RWPE2 (cell line): ENCODE results near the gene FYCO1.

Source experiments
- ATAC-seq: fragments of 200-7000 bp; cut with Tn5 transposase; 3 replicates; pipeline ENCODE4 v1.9.1; 2021; ENCODE audit warnings: low read depth
- DNase-seq: peaks from one replicate; pipeline ENCODE4 v3.0.0-alpha.2; 2020; ENCODE audit warnings: low spot score
- H3K27ac ChIP-seq: fragments of 450-650 bp; 2 replicates; pipeline ENCODE4 v1.5.1; 2017; ENCODE audit warnings: mild to moderate bottlenecking; ENCODE audit not compliant: poor library complexity, severe bottlenecking
- H3K27me3 ChIP-seq: fragments of 250-450 bp; sonication (Bioruptor Pico); 2 replicates; pipeline ENCODE4 v1.5.1; 2021; ENCODE audit warnings: mild to moderate bottlenecking, moderate library complexity; ENCODE audit not compliant: insufficient read depth, poor library complexity, severe bottlenecking
- H3K36me3 ChIP-seq: fragments of 250-450 bp; sonication (Bioruptor Pico); 2 replicates; pipeline ENCODE4 v1.5.1; 2020; ENCODE audit warnings: low read depth, mild to moderate bottlenecking, moderate library complexity
- H3K4me1 ChIP-seq: fragments of 250-450 bp; sonication (Bioruptor Pico); 2 replicates; pipeline ENCODE4 v1.5.1; 2021; ENCODE audit warnings: mild to moderate bottlenecking, moderate library complexity; ENCODE audit not compliant: insufficient read depth, poor library complexity, severe bottlenecking
- H3K4me3 ChIP-seq: fragments of 250-450 bp; sonication (Bioruptor Pico); 2 replicates; pipeline ENCODE4 v1.5.1; 2021; ENCODE audit warnings: mild to moderate bottlenecking, moderate library complexity; ENCODE audit not compliant: severe bottlenecking
- H3K9me3 ChIP-seq: fragments of 250-450 bp; sonication (Bioruptor Pico); 2 replicates; pipeline ENCODE4 v1.5.1; 2021; ENCODE audit warnings: mild to moderate bottlenecking, moderate library complexity; ENCODE audit not compliant: severe bottlenecking
- CTCF ChIP-seq: fragments of 450-650 bp; IDR thresholded peaks from one replicate; pipeline ENCODE4 v1.5.1; 2017; ENCODE audit warnings: mild to moderate bottlenecking, moderate library complexity; ENCODE audit not compliant: poor library complexity, severe bottlenecking

Gene FYCO1

DNA sequence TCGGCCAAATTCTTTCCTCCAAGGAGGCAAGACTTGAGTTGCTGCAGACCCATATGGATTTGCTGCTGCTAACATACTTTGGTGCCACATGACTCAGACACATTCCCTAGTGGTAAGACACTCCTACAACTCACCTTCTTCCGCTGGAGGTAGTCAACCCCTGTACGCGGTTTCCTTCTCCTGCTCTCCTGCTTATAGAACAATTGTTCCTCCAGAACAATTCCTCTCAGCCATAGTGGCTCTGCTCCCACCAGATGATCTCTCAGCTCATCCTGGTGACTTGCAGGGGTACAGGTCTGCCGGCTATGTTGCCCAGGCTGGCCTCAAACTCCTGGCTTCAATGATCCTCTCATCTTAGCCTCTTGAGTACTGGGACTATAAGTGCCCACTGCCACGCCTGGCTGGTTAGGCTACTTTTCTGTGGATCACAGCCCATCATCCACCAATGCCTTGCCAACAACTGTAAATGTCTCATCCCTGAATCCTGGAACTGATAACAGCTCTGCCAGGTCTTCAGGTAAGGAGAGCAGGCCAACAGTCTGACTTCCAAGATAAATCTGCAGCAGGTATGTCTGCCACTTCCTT, 54.8 kb downstream of the FYCO1 start:
- DNase-seq = no peak
- peaks cover 6% of the 10 kb centered on the region for H3K36me3 ChIP-seq
- TF ChIP-seq CTCF = no peak
- H3K27ac ChIP-seq = no peak overlapping the region
- no peak overlapping the region for H3K4me3 ChIP-seq
- H3K9me3 ChIP-seq = no peaks in the 10 kb centered on the region
- no peaks in the 10 kb centered on the region for H3K27me3 ChIP-seq
- ATAC-seq = no peak; the same call in 2 of the 3 replicates
- no peaks in the 10 kb centered on the region for H3K4me1 ChIP-seq

DNA sequence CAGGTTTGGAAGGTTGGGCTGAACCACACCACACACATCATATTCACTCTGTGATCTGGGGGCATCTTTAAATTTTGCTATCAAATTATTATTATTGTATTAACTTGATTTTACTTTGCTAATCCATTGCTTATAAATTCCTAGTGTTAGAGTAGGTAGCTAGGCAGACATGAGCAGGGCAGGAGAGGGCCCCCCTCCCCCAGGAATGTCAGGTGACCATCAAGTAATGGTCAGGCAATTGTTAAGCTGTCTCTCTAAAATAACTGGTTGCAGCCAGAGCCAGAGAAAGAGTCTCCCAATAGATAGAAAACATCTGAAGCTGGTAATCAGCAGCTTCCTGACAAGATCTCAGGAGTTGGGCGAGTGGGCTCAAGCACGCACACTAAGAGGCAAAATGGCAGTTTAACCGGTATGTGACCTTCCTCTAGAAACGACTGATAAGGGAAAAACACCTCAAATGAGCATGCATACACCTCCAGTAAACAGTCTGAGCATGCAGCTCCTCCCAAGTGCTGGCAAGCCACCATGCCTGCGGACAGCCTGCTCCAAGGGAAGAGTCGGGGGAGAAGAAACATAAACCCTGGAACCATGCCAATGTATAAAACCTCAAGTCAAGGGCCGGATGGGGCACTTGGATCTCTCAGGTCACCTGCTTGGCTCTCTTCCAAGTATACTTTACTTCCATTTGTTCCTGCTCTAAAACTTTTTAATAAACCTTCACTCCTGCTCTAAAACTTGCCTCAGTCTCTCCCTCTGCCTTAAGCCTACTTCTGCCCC, 55.4 kb downstream of the FYCO1 start:
- ATAC-seq = no peak
- no peak for DNase-seq
- Histone ChIP-seq H3K36me3 (peaks cover 11% of the 10 kb centered on the region), H3K27ac (no peak overlapping the region), H3K9me3 (no peaks in the 10 kb centered on the region), H3K4me1 (no peaks in the 10 kb centered on the region), H3K27me3 (no peaks in the 10 kb centered on the region), H3K4me3 (no peak overlapping the region)
- no peak for TF ChIP-seq CTCF

DNA sequence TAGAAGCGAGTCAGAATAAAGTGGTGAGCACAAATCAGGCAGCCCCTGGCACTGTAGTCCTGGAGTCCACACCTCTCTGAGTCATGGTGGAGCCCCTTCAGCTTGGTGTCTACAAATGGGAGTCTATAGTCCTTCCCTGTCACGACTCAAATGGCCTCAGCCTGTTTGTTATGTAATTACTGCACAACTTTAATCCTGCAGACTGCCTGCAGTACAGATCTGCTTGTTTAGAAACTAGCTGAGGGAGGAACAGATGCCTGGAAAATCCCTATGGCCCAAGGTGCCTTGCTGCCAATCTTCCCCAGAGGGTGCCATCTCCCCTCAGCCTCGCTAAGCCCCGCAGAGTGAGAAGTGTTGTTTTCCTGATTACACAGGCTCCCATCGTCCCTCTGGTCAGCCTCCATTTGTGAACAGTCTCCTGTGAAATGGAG, 56.3 kb downstream of the FYCO1 start:
- Histone ChIP-seq H3K27ac (no peak overlapping the region), H3K4me1 (no peaks in the 10 kb centered on the region), H3K27me3 (no peaks in the 10 kb centered on the region), H3K4me3 (no peak overlapping the region), H3K9me3 (no peaks in the 10 kb centered on the region), H3K36me3 (peaks cover 14% of the 10 kb centered on the region)
- ATAC-seq (peak; percentile 32; the same call in 1 of the 3 replicates), DNase-seq (no peak)
- no peak for TF ChIP-seq CTCF

DNA sequence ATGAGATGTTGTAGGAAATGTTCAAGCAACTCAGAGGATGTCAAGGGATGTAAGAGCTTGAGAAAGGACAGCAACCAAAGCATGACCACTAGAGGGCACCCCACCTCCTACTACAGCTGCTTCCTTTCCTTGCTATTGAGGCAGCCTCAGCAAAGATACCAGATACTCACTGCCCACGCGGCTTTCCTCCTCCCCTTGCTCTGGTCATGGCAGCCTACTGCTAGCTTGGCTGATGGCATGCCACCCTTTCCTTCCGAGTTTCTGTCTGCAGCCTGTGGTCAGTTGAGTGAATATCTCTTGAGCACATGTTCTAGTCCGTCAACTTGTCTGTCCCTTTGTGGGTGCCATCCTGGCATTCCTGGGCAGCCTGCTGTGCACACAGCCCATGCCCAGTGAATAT, 56.8 kb downstream of the FYCO1 start:
- ATAC-seq = peak; percentile 76

More for the DNA sequence above, 56.8 kb downstream of the FYCO1 start:
- Histone ChIP-seq H3K27ac (no peak overlapping the region), H3K36me3 (peaks cover 18% of the 10 kb centered on the region), H3K27me3 (no peaks in the 10 kb centered on the region), H3K4me3 (no peak overlapping the region), H3K9me3 (no peaks in the 10 kb centered on the region), H3K4me1 (no peaks in the 10 kb centered on the region)
- no peak for DNase-seq
- TF ChIP-seq CTCF = peak; percentile 88
